ENCODE data around the gene RPTOR. TPM values are rescaled to one million over a fixed set of nuclear protein-coding genes. Genes with fewer than 3 reads are reported as not detected.
A peak's percentile ranks its signal among the peaks of the same experiment; 100 is the strongest.
"Not testable (repeated sequence)": the region's sequence is repeated elsewhere in the genome, so short reads cannot be mapped to it uniquely, and the experiment has no call there.

The RPTOR gene
- total and polyA plus RNA-seq, 3 experiments from 2014 or later, result 7.9 to 69.4 (median 63.9) TPM

- peak overlapping the region in 3 of 8 donors; percentile 13 to 72 (median 52) for H3K27ac Mint-ChIP-seq
- peak overlapping the region in 1 of 7 donors; percentile 9 for H3K4me3 Mint-ChIP-seq
- H3K9me3 Mint-ChIP-seq; CTCF ChIA-PET; DNase-seq; H3K27me3 ChIP-seq (ENCODE audit: insufficient read depth, low read length, poor library complexity, severe bottlenecking); H3K9me3 ChIP-seq (ENCODE audit: low read length); H3K27ac ChIP-seq (ENCODE audit: low read depth, low read length); POLR2A ChIA-PET; H3K36me3 ChIP-seq (ENCODE audit: insufficient read depth, low read length); H3K27me3 Mint-ChIP-seq; H3K4me3 ChIP-seq (ENCODE audit: low read length): not testable (repeated sequence)
- peaks cover 50% of the 10 kb centered on the region for H3K4me1 ChIP-seq (ENCODE audit: insufficient read depth, low read length)
- H3K36me3 Mint-ChIP-seq, result peaks cover 0 to 22% (median 6%) of the 10 kb centered on the region in 3 donors
- peaks cover 38 to 66% (median 41%) of the 10 kb centered on the region in 3 donors for H3K4me1 Mint-ChIP-seq
Measured at GRCh38 chr17:80875480-80875995, 330.9 kb downstream of the RPTOR start.

- H3K4me3 ChIP-seq (ENCODE audit: low read length); H3K27me3 ChIP-seq (ENCODE audit: insufficient read depth, low read length, poor library complexity, severe bottlenecking); DNase-seq; H3K9me3 Mint-ChIP-seq; H3K27me3 Mint-ChIP-seq; POLR2A ChIA-PET; H3K9me3 ChIP-seq (ENCODE audit: low read length): not testable (repeated sequence)
- CTCF ChIA-PET, result interaction anchor here (1.3 kb wide), 1 partner anchor 11 kb away, joined by 4 read pairs; no protein-coding TSS in a partner anchor
- H3K27ac ChIP-seq (ENCODE audit: low read depth, low read length), result peak overlapping the region; percentile 1
- Mint-ChIP-seq H3K36me3 (peaks cover 0 to 30% (median 11%) of the 10 kb centered on the region in 3 donors), H3K4me1 (peaks cover 28 to 56% (median 31%) of the 10 kb centered on the region in 3 donors), H3K27ac (peak overlapping the region in 7 of 8 donors; percentile 15 to 96 (median 89)), H3K4me3 (peak overlapping the region; percentile 40 to 85 (median 78))
- H3K4me1 ChIP-seq (ENCODE audit: insufficient read depth, low read length), result peaks cover 40% of the 10 kb centered on the region
- H3K36me3 ChIP-seq (ENCODE audit: insufficient read depth, low read length), result peaks cover 10% of the 10 kb centered on the region
Measured at GRCh38 chr17:80876456-80876949, 331.9 kb downstream of the RPTOR start.

GRCh38 chr17:80876950-80877728 is 332.5 kb downstream of the RPTOR start:
- no peaks in the 10 kb centered on the region for H3K9me3 Mint-ChIP-seq
- ChIA-PET CTCF (interaction anchor here (1.3 to 1.4 kb wide), 2 partner anchors 11 to 22 kb away, joined by 3 to 4 read pairs; no protein-coding TSS in a partner anchor), POLR2A (interaction anchor here (1.1 kb wide), 1 partner anchor 12 kb away, joined by 3 read pairs; no protein-coding TSS in a partner anchor)
- peaks cover 0 to 1% of the 10 kb centered on the region in 2 donors for H3K27me3 Mint-ChIP-seq
- peaks cover 22 to 50% (median 25%) of the 10 kb centered on the region in 3 donors for H3K4me1 Mint-ChIP-seq
- H3K4me1 ChIP-seq (ENCODE audit: insufficient read depth, low read length), result peaks cover 34% of the 10 kb centered on the region
- peaks cover 11% of the 10 kb centered on the region for H3K36me3 ChIP-seq (ENCODE audit: insufficient read depth, low read length)
- no peaks in the 10 kb centered on the region for H3K27me3 ChIP-seq (ENCODE audit: insufficient read depth, low read length, poor library complexity, severe bottlenecking)
- peaks cover 4 to 35% (median 15%) of the 10 kb centered on the region in 3 donors for H3K36me3 Mint-ChIP-seq
- H3K27ac ChIP-seq (ENCODE audit: low read depth, low read length), result peak overlapping the region; percentile 1
- H3K4me3 ChIP-seq (ENCODE audit: low read length), result peak overlapping the region; percentile 18
- peak overlapping the region; percentile 40 to 85 (median 78) for H3K4me3 Mint-ChIP-seq
- peak overlapping the region; percentile 15 to 96 (median 88) for H3K27ac Mint-ChIP-seq
- no peaks in the 10 kb centered on the region for H3K9me3 ChIP-seq (ENCODE audit: low read length)
- peak in 4 of 5 donors; percentile 20 to 57 (median 32) for DNase-seq

GRCh38 chr17:80877729-80878303 is 333.2 kb downstream of the RPTOR start:
- Histone ChIP-seq H3K36me3 (ENCODE audit: insufficient read depth, low read length) (peaks cover 14% of the 10 kb centered on the region), H3K4me1 (ENCODE audit: insufficient read depth, low read length) (peaks cover 27% of the 10 kb centered on the region), H3K27ac (ENCODE audit: low read depth, low read length) (no peak overlapping the region), H3K4me3 (ENCODE audit: low read length) (peak overlapping the region; percentile 18), H3K9me3 (ENCODE audit: low read length) (no peaks in the 10 kb centered on the region), H3K27me3 (ENCODE audit: insufficient read depth, low read length, poor library complexity, severe bottlenecking) (no peaks in the 10 kb centered on the region)
- H3K9me3 Mint-ChIP-seq, result no peaks in the 10 kb centered on the region
- peaks cover 0 to 1% of the 10 kb centered on the region in 2 donors for H3K27me3 Mint-ChIP-seq
- peaks cover 7 to 42% (median 18%) of the 10 kb centered on the region in 3 donors for H3K36me3 Mint-ChIP-seq
- no peak for DNase-seq
- ChIA-PET CTCF (interaction anchor here (1.3 to 1.4 kb wide), 2 partner anchors 12 to 21 kb away, joined by 3 to 4 read pairs; no protein-coding TSS in a partner anchor), POLR2A (interaction anchor here (1.1 kb wide), 1 partner anchor 11 kb away, joined by 3 read pairs; no protein-coding TSS in a partner anchor)
- peaks cover 20 to 43% (median 25%) of the 10 kb centered on the region in 3 donors for H3K4me1 Mint-ChIP-seq
- peak overlapping the region in 7 of 8 donors; percentile 51 to 96 (median 89) for H3K27ac Mint-ChIP-seq
- peak overlapping the region in 6 of 7 donors; percentile 74 to 85 (median 80) for H3K4me3 Mint-ChIP-seq

- H3K4me1 ChIP-seq (ENCODE audit: insufficient read depth, low read length), result peaks cover 17% of the 10 kb centered on the region
- H3K27ac Mint-ChIP-seq, result peak overlapping the region in 2 of 8 donors; percentile 80 to 88
- no peaks in the 10 kb centered on the region for H3K9me3 ChIP-seq (ENCODE audit: low read length)
- no peak overlapping the region for H3K4me3 ChIP-seq (ENCODE audit: low read length)
- peaks cover 0 to 1% of the 10 kb centered on the region in 2 donors for H3K27me3 Mint-ChIP-seq
- H3K4me3 Mint-ChIP-seq, result peak overlapping the region in 1 of 7 donors; percentile 78
- peaks cover 16 to 31% (median 18%) of the 10 kb centered on the region in 3 donors for H3K4me1 Mint-ChIP-seq
- H3K27ac ChIP-seq (ENCODE audit: low read depth, low read length), result no peak overlapping the region
- peak in 1 of 5 donors; percentile 18 for DNase-seq
- H3K9me3 Mint-ChIP-seq, result no peaks in the 10 kb centered on the region
- no peaks in the 10 kb centered on the region for H3K27me3 ChIP-seq (ENCODE audit: insufficient read depth, low read length, poor library complexity, severe bottlenecking)
- H3K36me3 Mint-ChIP-seq, result peaks cover 7 to 44% (median 16%) of the 10 kb centered on the region in 3 donors
- peaks cover 23% of the 10 kb centered on the region for H3K36me3 ChIP-seq (ENCODE audit: insufficient read depth, low read length)
- POLR2A ChIA-PET, result interaction anchor here (0.5 kb wide), 1 partner anchor 1188 kb away, joined by 4 read pairs; no protein-coding TSS in a partner anchor
- CTCF ChIA-PET, result interaction anchor here (2.0 kb wide), 1 partner anchor 20 kb away, joined by 6 read pairs; no protein-coding TSS in a partner anchor
Measured at GRCh38 chr17:80878876-80879722, 334.5 kb downstream of the RPTOR start.

DNA sequence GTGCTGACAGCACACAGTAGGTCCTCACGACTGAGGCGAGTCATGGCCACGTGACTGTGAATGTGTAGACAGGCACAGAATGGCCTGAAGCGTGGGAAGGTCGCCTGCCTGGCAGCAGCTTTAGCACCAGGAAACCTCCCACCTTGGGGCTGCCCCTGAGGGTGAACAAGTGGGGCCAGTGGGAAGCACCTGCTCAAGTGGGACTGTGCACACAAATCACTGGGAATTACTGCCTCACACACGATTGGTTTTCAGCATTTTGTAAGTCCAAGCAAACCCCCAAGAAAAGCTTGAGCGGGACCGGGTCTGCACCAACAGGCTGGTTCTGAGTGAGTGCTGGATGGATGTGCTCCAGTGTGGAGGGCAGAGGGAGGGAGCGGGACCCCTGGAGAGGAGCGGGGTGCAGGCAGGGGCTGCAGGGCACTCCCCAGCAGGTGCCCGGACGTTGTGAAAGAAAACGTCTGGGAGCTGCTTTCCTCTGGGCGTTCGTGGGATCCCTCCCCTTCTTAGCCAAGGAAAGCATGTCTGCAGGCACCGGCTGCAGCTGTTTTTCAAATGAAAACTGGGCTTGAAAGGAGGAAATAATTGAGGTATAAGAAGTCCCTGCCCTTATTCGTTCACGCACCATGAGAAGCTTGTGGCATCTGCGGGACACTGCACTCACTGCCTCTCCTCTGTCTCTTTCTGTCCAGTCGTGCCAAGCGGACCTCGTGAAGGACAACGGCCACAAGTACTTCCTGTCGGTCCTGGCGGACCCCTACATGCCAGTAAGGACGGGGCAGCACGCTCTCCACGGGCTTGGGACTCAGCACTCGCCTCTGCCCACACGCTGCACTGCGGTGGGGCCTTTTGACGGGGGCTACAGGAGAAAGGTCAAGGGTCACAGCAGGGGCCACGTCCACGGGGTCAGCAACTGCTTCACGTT is 335.3 kb downstream of the RPTOR start:
- Histone ChIP-seq H3K4me3 (ENCODE audit: low read length) (no peak overlapping the region), H3K9me3 (ENCODE audit: low read length) (no peaks in the 10 kb centered on the region), H3K27me3 (ENCODE audit: insufficient read depth, low read length, poor library complexity, severe bottlenecking) (no peaks in the 10 kb centered on the region), H3K36me3 (ENCODE audit: insufficient read depth, low read length) (peaks cover 18% of the 10 kb centered on the region), H3K27ac (ENCODE audit: low read depth, low read length) (no peak overlapping the region), H3K4me1 (ENCODE audit: insufficient read depth, low read length) (peaks cover 17% of the 10 kb centered on the region)
- H3K27me3 Mint-ChIP-seq, result peaks cover 0 to 1% of the 10 kb centered on the region in 2 donors
- ChIA-PET CTCF (interaction anchor here (2.0 kb wide), 1 partner anchor 19 kb away, joined by 6 read pairs; no protein-coding TSS in a partner anchor), POLR2A (interaction anchor here (0.5 kb wide), 1 partner anchor 1187 kb away, joined by 4 read pairs; no protein-coding TSS in a partner anchor)
- no peaks in the 10 kb centered on the region for H3K9me3 Mint-ChIP-seq
- peak overlapping the region in 2 of 8 donors; percentile 80 to 88 for H3K27ac Mint-ChIP-seq
- H3K4me3 Mint-ChIP-seq, result no peak overlapping the region
- H3K4me1 Mint-ChIP-seq, result peaks cover 16 to 25% (median 18%) of the 10 kb centered on the region in 3 donors
- H3K36me3 Mint-ChIP-seq, result peaks cover 7 to 47% (median 16%) of the 10 kb centered on the region in 3 donors
- peak in 1 of 5 donors; percentile 39 for DNase-seq

Measured in CD8-positive, alpha-beta memory T cell (primary cell).